ELF-1 (cell line): ENCODE data around the gene MUC21.
"Not testable (repeated sequence)": the region's sequence is repeated elsewhere in the genome, so short reads cannot be mapped to it uniquely, and the experiment has no call there.

ENCODE experiments used
- DNase-seq: peaks from one replicate; pipeline ENCODE4 v3.0.0-alpha.2; 2016; ENCODE audit warnings: low read depth, low spot score

The MUC21 gene

GRCh38 chr6:30969171-30969570 lies 14.3 kb upstream of the MUC21 start:
- DNase-seq: not testable (repeated sequence)

- no peak for DNase-seq
These were observed 12.6 kb upstream of the MUC21 start for GRCh38 chr6:30970946-30971345.

- no peak for DNase-seq
These were observed 10.7 kb upstream of the MUC21 start for GRCh38 chr6:30972816-30973215.

- no peak for DNase-seq
These were observed 8.8 kb upstream of the MUC21 start for GRCh38 chr6:30974490-30975252.

- DNase-seq: no peak
These were observed 4.4 kb upstream of the MUC21 start for GRCh38 chr6:30979141-30979540.

GRCh38 chr6:30979690-30980089 lies 3.8 kb upstream of the MUC21 start:
- DNase-seq: no peak

- peak; percentile 85 for DNase-seq
These were observed 1.4 kb upstream of the MUC21 start for GRCh38 chr6:30981942-30982772.

- DNase-seq: no peak
These were observed 2.0 kb downstream of the MUC21 start for GRCh38 chr6:30985490-30985889.

GRCh38 chr6:30987304-30987703 lies 3.8 kb downstream of the MUC21 start:
- no peak for DNase-seq

GRCh38 chr6:30988209-30988825 lies 4.8 kb downstream of the MUC21 start:
- peak; percentile 54 for DNase-seq

GRCh38 chr6:30990422-30991086 lies 7.0 kb downstream of the MUC21 start:
- peak; percentile 8 for DNase-seq

- DNase-seq: no peak
These were observed 8.4 kb downstream of the MUC21 start for GRCh38 chr6:30991891-30992290.

GRCh38 chr6:30997301-30997700 lies 13.8 kb downstream of the MUC21 start:
- DNase-seq: no peak

GRCh38 chr6:30998785-30999184 lies 15.3 kb downstream of the MUC21 start:
- peak; percentile 32 for DNase-seq

GRCh38 chr6:31000067-31000860 lies 16.7 kb downstream of the MUC21 start:
- not testable (repeated sequence) for DNase-seq

- DNase-seq: no peak
These were observed 17.9 kb downstream of the MUC21 start for GRCh38 chr6:31001281-31001888.

GRCh38 chr6:31002471-31002870 lies 19.0 kb downstream of the MUC21 start:
- DNase-seq: no peak

GRCh38 chr6:31004794-31005193 lies 21.3 kb downstream of the MUC21 start:
- no peak for DNase-seq

GRCh38 chr6:31005249-31006020 lies 21.9 kb downstream of the MUC21 start:
- no peak for DNase-seq

- no peak for DNase-seq
These were observed 24.2 kb downstream of the MUC21 start for GRCh38 chr6:31007694-31008093.
